SHP77 (cell line): Measurements from ENCODE around the gene COL6A2.
"Not testable (repeated sequence)": the region's sequence is repeated elsewhere in the genome, so short reads cannot be mapped to it uniquely, and the experiment has no call there.

Source experiments
- DNase-seq, 2 experiments: peaks; one replicate each; lab custom pipeline; 2025; lab: John Stamatoyannopoulos, UW

COL6A2 gene

DNA sequence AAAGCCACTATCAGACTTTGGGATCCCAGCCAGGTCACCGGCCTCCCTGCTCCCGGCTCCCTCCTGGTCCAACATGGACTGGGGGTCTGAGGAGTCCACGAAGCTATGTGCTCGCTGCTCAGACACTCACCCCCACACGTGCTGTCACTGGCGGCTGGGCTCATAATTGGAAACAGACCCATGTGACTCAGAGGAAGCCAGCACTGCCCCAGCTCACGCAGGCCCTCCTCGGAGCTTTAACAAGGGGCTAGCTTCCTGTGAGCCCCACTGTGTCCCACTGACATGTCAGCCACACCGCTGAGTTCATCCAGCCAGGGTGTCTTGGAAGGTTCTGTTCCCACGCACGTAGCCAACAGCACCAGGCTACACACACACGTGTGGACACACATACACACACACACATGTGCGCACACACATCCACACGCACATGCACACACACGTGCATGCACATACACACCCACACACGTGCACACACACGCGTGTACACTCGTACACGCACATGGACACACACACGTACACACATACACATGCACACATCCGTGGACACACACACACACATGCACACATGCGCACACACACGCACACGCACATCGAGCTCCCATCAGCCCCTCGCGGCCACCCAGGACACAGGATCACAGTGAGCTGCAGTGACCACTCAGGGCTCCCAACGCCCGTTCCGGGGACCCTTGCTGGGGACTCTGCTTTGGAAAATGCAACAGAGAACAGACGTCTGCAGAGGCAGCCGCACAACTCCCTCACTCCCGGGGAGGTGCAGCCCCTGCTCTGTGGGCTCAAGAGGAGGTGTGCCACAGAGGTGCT, 18.4 kb upstream of the COL6A2 start:
- no peak for DNase-seq

DNA sequence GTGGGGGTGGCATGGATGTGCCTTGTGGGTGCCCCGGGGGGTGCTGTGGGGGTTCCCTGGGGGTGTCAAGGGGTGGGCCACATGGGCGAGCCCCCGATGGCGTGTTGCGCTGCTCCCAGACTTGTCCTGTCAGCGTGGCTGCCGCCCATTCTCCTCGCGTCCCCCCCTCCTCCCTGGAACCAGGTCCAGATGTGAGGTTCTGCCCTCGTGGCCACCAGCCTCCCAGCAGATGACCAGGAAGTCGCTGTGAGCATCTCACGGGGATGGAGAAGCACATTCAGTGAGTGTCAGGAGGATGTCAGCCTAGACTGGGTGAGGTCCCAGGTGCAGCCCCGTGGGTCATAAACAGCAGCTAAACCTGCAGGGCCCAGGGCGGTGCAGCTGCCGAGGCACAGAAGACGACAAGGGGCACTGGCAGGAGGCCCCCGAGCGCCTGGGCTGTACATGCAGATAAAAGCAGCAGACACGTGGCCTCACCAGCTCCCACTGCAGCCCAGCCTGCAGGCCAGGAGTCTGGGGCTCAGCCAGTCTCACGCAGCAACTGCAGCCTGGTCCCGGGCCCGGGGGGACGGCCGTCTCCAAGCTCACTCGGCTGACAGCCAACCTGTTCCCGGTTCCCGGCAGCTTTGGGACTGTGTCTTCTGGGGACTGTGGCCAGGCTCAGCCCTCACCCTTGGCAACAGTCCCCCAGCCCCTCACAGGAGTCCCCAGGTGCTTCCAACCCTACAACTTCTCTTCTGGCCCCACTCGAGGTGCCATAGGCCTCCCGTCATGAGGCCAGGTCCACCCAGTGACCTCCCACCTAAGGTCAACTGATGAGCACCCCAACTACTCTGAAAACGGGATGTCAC, 17.5 kb upstream of the COL6A2 start:
- DNase-seq: no peak

DNA sequence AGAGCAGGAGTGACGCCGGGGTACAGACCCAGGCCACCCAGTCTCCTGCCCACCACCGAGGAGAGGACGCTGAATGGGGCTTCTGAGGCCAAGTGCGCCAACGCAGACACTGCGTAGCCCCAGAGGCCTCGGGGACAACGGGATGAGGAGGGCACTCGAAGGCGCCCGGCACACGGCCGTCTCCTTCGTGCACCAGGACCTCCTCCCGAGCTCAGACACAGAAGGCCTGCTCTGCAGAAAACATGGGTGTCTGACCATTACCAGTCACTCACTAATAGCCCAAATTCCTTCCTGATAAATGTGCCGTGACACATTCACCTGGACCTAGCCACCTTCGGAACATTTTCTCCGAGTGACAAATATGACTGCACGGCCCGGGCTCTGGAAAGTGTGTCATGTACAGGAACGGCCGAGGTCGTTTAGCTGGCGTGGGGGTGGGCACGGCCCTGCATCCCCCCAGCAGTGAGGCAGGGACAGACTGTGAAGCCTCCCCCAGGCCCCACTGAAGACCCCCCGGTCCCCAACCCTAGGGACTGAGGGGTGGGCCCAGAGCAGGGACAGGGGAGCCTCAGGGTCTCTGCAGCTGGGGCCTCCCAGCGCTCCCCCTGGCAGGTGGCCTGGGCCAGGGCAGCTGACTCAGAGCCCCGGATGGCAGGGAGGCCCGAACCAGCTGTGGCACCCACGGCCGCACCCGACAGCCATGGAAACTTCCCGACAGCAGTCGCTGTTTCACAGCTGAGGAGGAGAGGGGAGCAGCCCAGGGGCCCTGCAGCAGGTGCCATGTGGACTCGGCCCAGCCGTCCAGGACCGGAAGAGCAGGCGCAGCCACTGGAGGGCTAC, 16.7 kb upstream of the COL6A2 start:
- DNase-seq: no peak

DNA sequence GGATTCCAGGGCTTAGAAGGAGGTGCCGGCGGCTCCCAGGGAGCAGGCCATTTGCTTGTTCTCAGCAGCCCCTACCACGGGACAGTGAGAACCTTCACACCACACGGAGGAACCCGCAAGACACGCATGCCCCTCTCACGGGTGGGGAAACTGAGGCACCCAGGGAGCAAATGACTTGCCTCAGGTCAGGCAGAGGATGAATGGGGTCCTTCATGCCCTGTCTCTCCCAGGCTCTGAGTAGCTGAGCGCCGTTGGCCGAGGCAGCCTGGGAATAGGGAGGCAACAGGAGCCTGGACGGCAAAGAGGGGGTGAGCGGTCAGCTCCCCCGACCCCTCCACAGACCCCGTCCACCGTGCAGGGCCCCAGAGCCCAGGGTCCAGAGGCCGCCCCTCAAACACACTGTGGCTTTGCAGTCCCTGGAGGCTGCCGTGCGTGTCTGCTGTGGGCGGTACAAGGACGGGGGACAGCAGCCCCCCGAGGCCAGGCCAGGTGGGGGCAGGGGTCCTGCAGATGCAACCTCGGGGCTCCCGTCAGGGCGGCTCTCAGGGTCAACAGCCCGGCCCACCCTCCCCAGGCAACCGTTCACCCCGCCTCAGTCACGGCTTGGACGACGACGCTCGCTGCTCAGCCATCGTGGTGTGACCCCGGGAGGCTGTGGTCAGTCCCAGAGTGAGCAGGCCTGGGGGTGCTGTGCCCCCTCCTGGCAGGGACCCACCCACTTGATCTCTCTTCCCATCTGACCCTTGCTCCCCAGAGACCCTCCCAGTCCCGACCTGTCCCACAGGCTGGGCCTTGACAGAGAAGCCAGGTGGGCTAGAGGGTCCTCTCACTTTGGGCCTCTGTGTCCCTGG, 15.8 kb upstream of the COL6A2 start:
- DNase-seq: no peak

DNA sequence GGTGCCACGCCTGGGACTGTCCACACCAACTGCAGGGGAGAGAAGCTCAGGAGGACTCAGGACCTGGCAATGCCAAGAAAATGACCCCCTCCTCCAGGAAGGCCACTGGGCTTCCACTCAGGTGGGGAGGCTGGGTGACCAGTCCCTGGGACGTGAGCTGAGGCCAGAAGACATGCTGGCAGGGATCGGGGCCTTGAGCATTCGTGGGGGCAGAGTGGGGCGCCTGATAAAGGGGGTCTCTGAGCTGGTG, 15.3 kb upstream of the COL6A2 start:
- no peak for DNase-seq

DNA sequence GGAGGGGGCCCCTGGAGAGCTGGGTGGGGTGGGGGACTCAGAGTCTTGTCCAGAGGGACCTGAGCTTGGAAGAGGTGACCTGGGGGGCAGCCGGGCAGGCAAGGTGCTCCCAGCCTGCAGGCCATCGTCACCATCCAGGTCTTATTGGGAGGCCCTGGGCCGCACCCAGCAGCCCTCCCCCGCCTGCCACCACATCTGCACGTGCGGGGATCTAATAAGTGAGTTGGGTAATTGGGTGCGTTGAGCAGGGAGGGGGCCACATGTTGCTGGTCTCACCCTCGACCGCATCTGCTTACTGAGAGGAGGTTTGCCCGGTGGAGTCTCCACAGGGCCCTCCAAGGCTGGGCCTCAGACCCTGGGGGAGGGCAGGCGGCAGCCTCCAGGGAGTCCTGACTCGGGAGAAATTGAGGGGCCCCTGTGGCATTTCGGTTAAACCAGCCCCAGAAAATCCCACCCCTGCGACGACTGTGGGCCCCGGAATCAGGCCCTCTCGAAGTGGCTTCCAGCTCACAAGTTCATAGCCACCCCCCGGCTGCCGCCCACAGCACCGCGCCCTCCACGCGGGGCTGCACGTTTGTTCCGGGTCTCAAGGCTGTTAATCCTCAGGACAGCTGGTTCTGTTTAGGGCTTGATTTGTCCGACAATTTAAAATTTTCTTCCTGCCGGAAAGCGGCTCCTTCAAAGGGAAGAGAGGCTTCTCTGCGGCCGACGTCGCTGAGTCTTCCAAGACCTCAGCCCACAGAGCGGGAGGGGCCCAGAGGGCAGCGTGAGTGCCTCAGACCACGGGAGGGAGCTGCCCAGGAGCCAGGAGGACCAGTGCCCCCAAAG, 14.7 kb upstream of the COL6A2 start:
- DNase-seq: no peak

DNA sequence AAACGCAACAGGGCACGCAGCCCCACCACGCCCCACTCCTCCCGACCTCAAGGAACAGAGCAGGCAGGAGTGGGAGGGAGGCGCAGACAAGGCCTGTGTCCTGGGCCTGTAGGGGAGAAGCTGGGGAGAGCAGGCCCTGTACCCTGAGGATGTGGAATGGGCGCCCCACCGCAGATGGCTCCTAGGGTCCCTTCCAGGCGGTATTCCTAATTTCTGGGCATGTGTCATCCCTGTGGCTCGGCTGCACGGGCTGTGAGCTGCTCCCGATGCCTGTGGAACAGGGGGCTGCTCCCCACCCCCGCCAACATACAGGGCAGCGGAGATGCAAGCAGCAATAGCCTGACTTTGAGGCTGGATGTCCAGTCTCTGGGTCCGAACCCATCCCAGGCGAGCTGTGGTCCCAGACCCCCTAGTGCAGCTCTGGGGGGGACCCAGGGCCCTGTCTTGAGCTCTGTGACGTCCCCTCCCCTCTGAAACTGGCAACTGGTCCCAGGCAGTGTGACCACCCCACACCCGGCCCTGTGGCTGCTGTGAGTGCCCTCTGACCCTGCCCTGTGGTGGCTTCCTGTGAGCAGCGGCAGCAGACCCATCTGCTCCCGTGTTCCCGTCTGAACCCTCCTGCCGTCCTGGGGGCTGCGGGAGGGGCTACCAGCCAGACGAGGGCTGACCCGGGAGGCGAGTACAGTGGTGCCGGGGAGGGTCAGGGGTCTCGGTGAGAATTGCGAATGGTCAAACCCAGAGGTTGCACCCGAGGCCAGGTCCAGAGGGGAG, 13.9 kb upstream of the COL6A2 start:
- DNase-seq: no peak

DNA sequence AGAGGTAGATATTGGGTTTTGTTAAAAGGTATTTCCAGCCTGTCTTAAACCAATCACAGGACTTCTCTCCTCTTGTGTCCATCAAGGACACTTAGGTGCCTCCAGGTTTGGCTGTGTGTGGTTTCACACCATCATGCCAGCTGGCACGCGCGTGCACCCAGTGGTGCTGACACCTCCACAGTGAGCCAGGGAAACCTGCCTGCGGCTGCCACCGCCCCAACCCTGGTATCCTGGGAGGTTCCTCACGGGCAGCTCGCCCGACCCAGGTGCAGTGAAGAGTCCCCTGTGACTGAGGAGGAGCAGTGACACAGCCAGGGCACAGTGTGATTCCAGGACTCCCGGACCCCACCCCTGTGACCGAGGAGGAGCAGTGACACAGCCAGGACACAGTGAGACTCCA, 13.2 kb upstream of the COL6A2 start:
- no peak for DNase-seq

DNA sequence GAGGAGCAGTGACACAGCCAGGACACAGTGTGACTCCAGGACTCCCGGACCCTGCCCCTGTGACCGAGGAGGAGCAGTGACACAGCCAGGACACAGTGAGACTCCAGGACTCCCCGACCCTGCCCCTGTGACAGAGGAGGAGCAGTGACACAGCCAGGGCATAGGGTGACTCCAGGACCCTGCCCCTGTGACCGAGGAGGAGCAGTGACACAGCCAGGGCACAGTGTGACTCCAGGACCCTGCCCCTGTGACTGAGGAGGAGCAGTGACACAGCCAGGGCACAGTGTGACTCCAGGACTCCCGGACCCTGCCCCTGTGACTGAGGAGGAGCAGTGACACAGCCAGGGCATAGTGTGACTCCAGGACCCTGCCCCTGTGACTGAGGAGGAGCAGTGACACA, 12.7 kb upstream of the COL6A2 start:
- DNase-seq: not testable (repeated sequence)

DNA sequence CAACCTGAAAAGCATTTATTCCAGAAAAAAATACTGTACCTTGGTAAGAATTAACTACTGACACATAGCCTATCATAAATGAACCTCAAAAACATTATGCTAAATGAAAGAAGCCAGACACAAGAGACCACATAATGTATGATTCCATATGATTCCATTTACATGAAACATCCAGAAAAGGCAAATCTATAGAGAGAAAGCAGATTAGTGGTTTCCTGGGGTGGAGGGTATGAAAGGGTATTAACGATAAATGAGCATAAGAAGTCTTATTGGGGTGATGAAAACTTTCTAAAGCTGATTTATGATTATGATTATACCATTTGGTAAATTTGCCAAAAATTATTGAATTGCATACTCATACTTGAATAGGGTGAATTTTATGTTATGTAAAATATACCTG, 10.3 kb upstream of the COL6A2 start:
- no peak for DNase-seq

DNA sequence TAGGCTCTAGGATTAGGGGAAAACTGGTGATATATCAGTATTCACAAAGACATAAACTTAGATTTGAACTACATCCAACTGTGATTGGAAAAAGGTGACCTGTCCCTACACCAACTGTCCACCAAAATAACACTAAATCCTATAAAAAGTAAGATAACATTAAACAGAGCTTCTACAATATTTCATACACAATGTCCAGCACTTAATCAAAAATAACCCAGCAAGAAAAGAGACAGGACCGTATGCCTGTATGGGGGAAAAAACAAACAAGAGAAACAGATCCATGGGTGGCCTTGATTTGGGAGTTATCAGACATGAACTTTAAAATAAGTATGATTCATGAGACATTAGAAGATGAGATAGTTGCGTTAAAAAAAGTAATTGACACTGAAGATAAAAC, 9.7 kb upstream of the COL6A2 start:
- no peak for DNase-seq

DNA sequence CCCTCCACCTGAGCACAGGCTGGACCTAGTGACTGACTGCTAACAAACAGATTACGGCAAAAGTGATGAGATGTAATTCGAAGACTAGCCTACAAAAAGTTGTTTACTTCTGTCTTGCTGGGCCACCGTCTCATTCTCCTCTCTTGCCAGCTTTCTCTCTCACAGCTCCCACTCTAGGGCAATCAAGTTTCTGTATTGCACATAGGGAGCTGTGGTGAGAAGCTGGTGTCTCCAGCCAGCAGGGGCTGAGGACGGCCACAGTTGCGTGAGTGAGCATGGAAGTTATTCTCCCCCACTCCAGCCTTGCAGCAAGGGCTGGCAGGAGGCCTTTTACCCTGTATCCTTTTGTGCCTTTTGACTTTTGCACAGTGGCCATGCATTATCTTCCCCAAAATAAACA, 8.6 kb upstream of the COL6A2 start:
- DNase-seq: no peak

DNA sequence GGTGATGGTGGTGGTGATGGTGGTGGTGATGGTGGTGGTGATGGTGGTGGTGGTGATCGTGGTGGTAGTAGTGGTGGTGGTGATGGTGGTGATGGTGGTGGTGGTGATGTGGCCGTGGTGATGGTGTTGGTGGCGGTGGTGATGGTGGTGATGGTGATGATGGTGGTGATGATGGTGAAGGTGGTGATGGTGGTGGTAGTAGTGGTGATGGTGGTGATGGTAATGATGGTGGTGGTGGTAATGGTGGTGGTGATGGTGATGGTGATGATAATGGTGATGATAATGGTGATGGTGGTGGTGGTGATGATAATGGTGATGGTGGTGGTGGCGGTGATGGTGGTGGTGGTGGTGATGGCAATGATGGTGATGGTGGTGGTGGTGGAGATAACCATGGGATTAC, 6.8 kb upstream of the COL6A2 start:
- DNase-seq: no peak

DNA sequence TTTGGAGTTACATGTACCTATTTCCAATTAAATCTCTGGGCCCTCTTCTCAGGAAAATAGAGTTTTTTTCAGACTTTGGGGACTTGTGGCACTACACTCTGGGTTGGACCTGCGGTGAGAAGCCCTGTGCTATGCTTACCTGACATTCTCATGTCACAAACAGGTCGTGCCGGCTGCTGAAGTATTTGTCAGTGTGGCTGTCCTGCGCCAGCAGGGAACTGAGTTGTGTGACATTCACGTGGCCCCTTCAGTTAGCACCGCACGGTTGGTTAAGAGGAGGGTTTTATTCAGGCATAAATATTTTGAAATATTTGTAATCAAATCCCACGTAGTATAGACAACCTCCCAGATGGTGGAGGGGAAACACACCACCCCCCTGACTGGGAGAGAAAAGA, 6.3 kb upstream of the COL6A2 start:
- no peak for DNase-seq

DNA sequence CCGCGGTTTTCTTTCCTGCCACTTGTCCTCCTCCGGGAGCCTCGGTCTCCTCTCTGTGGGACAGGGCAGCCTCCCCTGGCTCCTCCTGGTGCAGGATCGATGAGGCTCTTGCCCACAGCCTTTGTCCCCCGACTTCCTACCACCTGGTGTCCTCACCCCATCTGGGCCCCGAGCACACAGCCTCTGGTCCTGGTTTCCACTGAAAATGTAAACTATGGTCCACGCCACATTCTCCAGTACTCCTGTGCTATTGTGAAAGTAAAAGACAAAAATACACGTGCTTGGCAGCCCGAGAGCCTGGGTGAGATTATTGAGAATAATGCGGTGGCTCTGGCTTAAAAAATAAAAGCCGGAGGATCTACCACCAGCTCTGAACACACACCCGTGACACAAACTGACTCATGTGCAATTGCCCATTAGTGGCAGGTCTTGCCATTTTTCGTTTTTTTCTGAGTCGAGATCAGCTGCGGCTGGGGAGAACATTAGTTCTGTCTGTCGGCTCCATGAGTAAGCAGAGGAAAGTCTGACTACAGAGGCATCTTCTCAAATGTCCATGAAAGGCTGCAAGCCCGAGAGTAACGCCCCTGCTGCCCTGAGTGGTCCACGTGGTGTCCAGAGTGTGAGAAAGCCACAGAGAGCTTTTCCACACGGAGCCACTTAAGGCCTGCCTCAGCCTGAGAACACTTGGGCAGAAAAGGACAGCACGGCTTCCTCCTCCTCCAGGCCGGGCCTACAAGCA, 5.7 kb upstream of the COL6A2 start:
- DNase-seq: no peak

DNA sequence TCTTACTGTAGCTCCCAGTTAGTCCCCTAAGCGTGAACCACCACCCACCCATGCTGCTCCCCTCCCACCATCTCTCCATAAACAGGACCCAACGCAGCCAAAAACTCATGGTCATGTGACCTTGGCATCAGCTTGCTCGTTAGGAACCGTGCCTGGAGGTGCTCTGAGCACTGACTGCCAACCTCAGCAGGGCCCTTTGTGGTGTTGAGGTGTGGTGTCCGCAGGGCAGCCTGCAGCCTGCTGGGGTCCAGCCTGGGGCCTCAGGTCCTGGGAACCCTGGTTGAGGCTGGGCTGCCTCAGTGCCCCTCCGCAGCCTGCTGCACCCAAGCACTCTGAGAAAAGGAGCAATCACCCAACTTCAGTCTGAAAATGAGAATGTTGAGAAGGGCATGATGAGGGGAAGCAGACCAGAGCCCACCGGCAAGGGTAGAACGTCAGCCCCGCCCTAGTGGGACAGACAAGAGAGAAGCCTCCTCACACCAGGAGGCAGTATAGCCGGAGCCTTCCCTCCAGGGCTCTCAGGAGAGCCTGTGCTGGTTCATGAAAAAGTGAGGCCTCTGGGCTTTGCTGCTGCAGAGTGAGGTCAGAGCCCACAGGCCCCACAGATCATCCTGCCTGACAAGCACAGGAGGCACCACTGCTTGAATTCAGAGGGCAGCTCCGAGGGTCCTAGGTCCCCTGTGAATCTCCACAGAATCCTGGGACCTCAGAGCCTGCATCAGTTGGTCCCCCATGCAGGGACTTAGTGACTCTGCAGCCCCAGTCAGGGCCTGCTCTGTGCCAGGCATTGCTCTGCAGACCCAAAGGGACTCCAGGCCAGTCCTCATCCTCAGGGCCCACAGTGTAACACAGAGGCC, 4.9 kb upstream of the COL6A2 start:
- no peak for DNase-seq

DNA sequence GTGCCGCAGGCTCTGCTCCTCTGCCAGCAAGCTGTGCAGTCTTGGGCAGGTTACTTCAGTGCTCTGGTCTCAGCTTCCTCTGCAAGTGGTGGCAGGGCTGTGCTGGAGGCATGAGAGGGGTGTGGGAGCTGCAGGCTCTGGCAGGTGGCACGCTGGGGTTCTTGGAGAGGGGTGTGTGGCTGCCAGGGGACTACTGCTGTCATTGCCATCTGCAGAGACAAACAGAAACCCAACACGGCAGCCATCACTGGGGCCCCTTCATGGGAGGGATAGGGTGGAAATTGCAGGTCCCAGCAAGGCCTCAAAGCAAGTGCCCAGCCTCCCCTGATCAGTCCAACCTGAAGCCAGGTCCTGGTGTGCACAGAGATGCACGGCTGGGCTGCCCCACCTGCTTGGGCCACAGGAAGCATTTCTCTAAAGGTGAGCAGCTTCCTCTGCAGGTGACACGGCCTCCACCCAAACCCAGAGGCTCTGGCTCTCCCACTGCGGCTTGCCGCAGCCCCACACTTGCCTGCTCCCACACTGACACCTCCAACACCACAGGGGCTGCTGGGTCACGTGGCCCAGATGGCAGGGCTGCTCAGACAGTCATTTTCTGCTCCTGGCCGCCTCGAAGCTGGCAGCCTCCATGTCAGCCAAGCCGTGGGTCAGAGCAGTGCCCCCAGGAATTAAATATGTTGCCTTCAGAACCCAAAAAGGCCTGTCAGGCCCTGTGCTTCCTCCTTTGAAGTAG, 4.1 kb upstream of the COL6A2 start:
- no peak for DNase-seq
